GM15510 (cell line): ENCODE measurements around the gene DGKG.

Experiments
- POLR2A ChIP-seq: IDR thresholded peaks from 3 replicates; pipeline ENCODE4 v1.6.1; 2011; ENCODE audit warnings: borderline replicate concordance; ENCODE audit not compliant: insufficient read length; ENCODE audit errors: extremely low read depth

DGKG gene

DNA sequence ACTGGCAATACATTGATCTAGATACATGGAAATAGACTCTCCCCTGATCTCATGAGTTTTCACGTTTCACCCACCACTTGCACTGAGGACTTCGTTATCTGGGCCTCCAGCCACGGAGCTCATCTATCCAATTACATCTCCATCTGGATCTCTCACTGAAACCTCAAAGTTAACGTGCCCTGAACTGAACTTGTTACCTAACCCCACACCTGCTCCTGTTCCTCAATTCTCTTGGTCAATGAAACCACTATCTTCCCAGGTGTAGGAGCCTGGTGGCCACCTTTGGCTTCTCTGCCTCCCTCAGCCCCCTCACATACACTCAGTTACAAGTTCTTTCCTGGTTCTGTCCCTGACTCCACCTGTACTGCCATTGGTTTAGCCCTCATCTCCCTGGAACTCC, 9.7 kb downstream of the DGKG start:
- TF ChIP-seq POLR2A: no peak

- TF ChIP-seq POLR2A: no peak
Observed at GRCh38 chr3:186342197-186342596, 19.8 kb downstream of the DGKG start.

DNA sequence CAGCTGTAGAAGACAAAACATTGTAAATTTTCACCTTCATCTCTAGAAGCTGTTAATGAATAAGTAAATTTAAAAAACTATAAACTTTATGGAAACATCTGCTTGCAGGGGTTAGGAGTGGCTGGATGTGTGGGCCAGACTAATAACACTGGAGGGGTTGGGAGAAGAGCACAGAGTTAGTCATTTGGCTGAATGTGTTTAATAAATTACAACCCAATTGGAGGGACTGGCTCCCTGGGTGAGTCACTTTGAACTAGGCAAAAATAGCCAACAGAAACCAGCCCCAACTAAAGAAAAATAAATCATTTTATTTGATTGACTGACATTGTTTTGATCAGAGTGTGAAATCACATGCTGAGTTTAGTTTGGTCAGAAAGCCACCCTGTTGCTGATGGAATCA, 21.8 kb downstream of the DGKG start:
- TF ChIP-seq POLR2A: no peak

DNA sequence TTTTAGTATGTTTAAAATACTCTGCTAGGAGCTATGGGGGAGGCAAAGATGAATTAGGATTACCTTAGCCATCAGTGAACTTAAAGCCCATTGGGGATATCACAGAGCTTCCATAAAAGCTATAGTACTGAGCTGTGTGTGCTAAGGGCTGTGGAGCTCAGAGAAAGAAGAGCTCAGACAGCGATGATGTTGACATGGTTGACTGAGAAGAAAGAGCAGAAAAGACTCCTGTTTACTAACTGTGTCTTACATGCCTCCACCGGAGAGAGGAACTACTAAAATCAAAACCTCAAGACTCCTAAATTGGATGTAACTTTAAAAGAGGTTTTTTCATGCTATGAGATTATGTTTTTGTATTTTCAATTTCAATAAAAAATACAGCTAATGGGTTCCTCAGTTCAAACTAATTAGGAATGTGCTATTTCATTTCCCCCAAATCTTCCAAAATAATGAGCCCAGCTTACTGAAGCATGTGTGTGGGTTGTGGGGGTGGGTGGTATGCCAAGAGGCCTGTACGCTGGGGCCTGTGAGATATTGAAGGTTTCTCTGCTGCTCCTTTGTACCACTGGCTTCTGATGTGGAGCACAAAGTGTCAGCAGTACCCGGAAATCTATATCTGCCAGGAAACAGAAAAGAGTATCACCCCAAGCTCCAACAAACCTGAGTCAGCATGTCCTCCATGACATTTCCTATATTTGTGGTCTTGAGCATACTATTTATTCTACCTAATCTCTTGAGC, 22.7 kb downstream of the DGKG start:
- TF ChIP-seq POLR2A: no peak

- no peak for TF ChIP-seq POLR2A
Observed at GRCh38 chr3:186333256-186333655, 28.8 kb downstream of the DGKG start.

- TF ChIP-seq POLR2A: no peak
Observed at GRCh38 chr3:186330772-186331460, 31.1 kb downstream of the DGKG start.

- TF ChIP-seq POLR2A: no peak
Observed at GRCh38 chr3:186329589-186329988, 32.4 kb downstream of the DGKG start.

DNA sequence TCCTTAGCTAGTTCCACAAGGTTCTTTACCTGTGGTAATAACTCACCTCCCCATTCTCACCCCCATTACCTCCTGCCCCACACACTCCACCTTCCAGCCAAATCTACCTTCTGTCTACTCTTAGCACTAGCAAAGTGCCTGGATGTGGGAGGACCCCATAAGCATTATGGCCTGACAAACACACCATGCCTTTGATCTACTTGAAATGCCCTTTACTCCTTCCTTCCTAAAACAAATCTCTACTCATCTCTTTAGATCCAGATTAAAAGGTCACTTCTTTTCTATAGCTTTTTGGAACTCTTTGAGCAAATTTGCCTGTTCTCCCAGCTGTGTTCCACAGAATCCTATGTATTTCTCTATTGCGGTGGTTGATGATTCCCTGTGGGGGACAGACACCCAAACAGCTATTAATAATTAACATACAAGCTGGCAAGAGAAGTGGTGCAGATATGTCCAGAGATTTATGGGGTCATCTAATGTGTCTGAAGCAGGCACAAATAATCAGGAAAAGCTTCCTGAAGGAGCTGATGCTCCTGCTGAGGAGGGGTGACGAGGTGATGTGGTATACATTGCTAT, 34.0 kb downstream of the DGKG start:
- TF ChIP-seq POLR2A: no peak

DNA sequence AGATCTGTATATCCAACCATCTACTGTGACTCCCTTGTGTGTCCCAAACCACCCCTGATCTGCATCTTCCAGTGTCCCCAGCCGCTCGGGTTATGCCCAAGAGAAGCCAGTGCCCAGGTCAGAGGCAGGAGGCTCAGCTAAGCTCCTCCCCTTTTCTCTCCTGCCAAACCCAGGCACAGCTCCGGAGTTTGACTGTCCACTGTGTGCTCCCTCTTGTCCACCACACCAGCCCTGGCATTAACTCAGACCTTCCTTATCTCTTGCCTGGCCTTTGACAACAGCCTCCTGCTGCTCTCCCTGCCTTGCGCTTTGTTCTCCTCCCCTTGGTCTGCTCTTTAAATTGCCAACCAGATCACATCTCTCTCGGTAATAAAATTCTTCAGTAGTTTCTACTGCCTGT, 39.3 kb downstream of the DGKG start:
- TF ChIP-seq POLR2A: no peak

DNA sequence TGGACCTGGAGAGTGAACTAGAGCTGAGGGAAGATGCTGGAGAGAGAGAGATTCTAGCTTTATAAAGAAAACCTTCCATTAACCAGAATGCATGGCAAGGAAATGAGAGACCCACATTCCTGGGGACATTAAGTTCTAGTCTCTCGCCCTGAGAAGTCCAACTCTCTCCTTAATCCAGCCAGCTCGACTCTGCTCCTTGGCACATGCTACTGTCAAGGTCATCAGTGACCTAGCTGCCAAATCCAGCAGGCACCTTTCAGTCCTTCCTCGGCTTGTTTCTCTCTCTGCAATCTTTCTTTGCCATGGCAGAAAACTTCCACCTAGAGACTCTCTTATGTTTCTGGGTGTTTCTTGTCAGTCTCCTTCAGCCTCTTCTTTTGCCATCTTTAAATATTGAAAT, 40.3 kb downstream of the DGKG start:
- TF ChIP-seq POLR2A: no peak

- no peak for TF ChIP-seq POLR2A
Observed at GRCh38 chr3:186320862-186321568, 41.0 kb downstream of the DGKG start.

GRCh38 chr3:186319945-186320344, 42.1 kb downstream of the DGKG start:
- TF ChIP-seq POLR2A: no peak

- TF ChIP-seq POLR2A: no peak
Observed at GRCh38 chr3:186318135-186318534, 43.9 kb downstream of the DGKG start.

- TF ChIP-seq POLR2A: no peak
Observed at GRCh38 chr3:186317478-186317877, 44.6 kb downstream of the DGKG start.

- no peak for TF ChIP-seq POLR2A
Observed at GRCh38 chr3:186316666-186317260, 45.3 kb downstream of the DGKG start.
